Calu3 (cell line): ENCODE measurements around the gene MAGI1. TPM values are rescaled to one million over a fixed set of nuclear protein-coding genes. Genes with fewer than 3 reads are reported as not detected.

Source experiments
- BruUV-seq: library from RNA; stranded (reverse); fragments of 400-500 nt; replicated peaks from 2 replicates; lab custom pipeline; 2021; lab: Mats Ljungman, UMichigan
- CTCF ChIA-PET: fragments of 300-600 bp; sonication (Branson Sonifier 250); formaldehyde crosslinking; loops from one replicate; lab custom pipeline; 2022; ENCODE audit warnings: antibody characterized with exemption; lab: Charles Lee
- DNase-seq: peaks from one replicate; pipeline ENCODE4 v3.0.0; 2022
- H3K27ac Mint-ChIP-seq: one replicate; pipeline ENCODE4 v1.8.0; 2022; ENCODE audit warnings: mixed read lengths; ENCODE audit not compliant: unreplicated experiment
- H3K27me3 Mint-ChIP-seq: one replicate; pipeline ENCODE4 v1.8.0; 2022; ENCODE audit warnings: mixed read lengths; ENCODE audit not compliant: unreplicated experiment
- H3K36me3 Mint-ChIP-seq: one replicate; pipeline ENCODE4 v1.8.0; 2022; ENCODE audit warnings: mild to moderate bottlenecking, moderate library complexity, mixed read lengths; ENCODE audit not compliant: insufficient read depth, unreplicated experiment
- H3K4me1 Mint-ChIP-seq: one replicate; pipeline ENCODE4 v1.8.0; 2022; ENCODE audit warnings: mild to moderate bottlenecking, low read depth, mixed read lengths; ENCODE audit not compliant: unreplicated experiment
- H3K4me3 Mint-ChIP-seq: one replicate; pipeline ENCODE4 v1.8.0; 2022; ENCODE audit warnings: mild to moderate bottlenecking, low read depth, moderate library complexity, mixed read lengths; ENCODE audit not compliant: unreplicated experiment
- H3K9me3 Mint-ChIP-seq: one replicate; pipeline ENCODE4 v1.8.0; 2022; ENCODE audit warnings: low read depth, mixed read lengths; ENCODE audit not compliant: unreplicated experiment
- intact Hi-C: fragments of 100-400 bp; cut with micrococcal nuclease; formaldehyde crosslinking; loops from one replicate; pipeline ENCODE4 v1.10.0; 2022; ENCODE audit not compliant: unreplicated experiment
- total RNA-seq: library from RNA; stranded (reverse); gene quantifications from 2 replicates; pipeline ENCODE4 v1.2.3, GENCODE V29; 2022
- TF ChIP-seq, protein P1 (sequence below): fragments of 200-600 bp; IDR thresholded peaks from one replicate; pipeline ENCODE4 v1.8.0; 2022; ENCODE audit warnings: antibody characterized with exemption; ENCODE audit not compliant: unreplicated experiment

Gene MAGI1
- total RNA-seq, 1 experiment from 2014 or later: 76.4 TPM

DNA sequence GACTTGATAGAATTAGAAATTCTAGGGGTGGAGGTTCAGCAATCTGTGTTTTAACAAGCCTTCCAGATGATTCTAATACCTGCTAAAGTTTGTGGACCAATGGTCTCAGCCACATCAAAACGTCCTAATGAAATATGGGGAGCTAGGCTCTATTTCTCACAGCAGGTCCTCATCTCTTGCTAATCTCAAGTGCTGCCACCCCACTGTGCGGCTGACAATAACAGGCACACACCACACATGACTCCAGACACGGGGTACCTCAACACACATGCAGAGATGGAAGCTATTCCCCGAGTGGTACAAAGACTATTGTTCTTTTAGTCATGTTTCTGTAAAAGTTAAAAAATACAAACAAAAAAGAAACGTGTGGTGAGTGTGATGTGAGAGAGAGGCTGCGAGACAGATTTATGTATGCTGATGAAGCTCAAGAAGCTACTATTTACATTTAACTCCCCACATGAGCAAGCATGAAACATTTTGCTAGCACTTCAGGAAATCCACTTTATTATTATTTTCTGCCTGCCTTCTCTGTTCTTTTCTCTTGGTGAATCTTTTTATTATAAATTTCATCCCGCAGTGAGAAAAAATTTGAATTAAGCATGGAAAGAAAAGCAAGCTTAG, 405.6 kb downstream of the MAGI1 start:
- CTCF ChIA-PET: no interaction called here
- Mint-ChIP-seq H3K4me1 (no peaks in the 10 kb centered on the region), H3K9me3 (no peaks in the 10 kb centered on the region), H3K27ac (no peak overlapping the region), H3K27me3 (no peaks in the 10 kb centered on the region), H3K4me3 (no peak overlapping the region), H3K36me3 (no peaks in the 10 kb centered on the region)
- BruUV-seq: no TSS peak
- intact Hi-C loops: no loop called here
- no peak for DNase-seq
- TF ChIP-seq, protein P1, sequence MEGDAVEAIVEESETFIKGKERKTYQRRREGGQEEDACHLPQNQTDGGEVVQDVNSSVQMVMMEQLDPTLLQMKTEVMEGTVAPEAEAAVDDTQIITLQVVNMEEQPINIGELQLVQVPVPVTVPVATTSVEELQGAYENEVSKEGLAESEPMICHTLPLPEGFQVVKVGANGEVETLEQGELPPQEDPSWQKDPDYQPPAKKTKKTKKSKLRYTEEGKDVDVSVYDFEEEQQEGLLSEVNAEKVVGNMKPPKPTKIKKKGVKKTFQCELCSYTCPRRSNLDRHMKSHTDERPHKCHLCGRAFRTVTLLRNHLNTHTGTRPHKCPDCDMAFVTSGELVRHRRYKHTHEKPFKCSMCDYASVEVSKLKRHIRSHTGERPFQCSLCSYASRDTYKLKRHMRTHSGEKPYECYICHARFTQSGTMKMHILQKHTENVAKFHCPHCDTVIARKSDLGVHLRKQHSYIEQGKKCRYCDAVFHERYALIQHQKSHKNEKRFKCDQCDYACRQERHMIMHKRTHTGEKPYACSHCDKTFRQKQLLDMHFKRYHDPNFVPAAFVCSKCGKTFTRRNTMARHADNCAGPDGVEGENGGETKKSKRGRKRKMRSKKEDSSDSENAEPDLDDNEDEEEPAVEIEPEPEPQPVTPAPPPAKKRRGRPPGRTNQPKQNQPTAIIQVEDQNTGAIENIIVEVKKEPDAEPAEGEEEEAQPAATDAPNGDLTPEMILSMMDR: no peak

DNA sequence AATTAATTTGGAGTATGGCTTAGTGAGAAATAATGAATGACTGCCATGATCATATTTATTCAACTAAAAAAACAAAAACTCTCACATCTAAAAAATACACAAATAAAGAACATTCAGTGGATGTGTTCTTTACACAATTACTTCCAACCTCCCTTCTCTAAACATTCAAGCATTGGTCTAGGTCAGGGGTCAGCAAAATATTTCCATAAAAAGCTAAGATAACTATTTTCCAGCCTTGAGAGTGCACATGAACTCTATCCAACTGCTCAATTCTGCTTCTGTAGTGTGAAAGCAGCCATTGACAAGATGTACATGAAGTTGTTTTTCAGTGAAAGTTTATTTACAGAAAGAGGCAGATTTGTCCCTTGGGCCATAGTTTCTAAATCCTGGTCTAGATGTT, 406.3 kb downstream of the MAGI1 start:
- DNase-seq: no peak
- BruUV-seq: no TSS peak
- Mint-ChIP-seq H3K36me3 (no peaks in the 10 kb centered on the region), H3K4me3 (no peak overlapping the region), H3K27me3 (no peaks in the 10 kb centered on the region), H3K9me3 (no peaks in the 10 kb centered on the region), H3K4me1 (no peaks in the 10 kb centered on the region), H3K27ac (no peak overlapping the region)
- TF ChIP-seq, protein P1: no peak
- CTCF ChIA-PET: no interaction called here
- intact Hi-C loops: no loop called here

DNA sequence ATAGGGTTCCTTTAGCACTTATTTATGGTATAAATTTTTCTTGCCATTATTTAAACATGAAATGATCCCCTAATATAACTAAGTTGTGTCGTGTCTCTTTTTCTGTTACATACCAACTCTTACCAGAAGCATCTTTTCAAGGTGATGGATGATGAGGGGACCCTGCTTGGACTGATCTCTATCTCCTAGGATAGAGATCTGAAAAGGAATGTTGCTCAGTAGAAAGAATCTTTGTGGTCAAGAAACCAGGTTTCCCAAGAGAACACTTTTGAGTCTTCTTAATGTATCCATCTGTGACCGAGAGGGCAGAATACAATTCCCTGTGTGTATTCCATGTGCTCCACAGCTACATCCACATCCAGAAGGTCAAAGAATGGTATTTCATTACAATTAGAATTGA, 409.7 kb downstream of the MAGI1 start:
- CTCF ChIA-PET: interaction anchor here (0.7 kb wide), 1 partner anchor 32 kb away, joined by 4 read pairs; no protein-coding TSS in a partner anchor
- no peak for DNase-seq
- Mint-ChIP-seq H3K27ac (no peak overlapping the region), H3K27me3 (no peaks in the 10 kb centered on the region), H3K9me3 (no peaks in the 10 kb centered on the region), H3K4me1 (no peaks in the 10 kb centered on the region), H3K4me3 (no peak overlapping the region), H3K36me3 (no peaks in the 10 kb centered on the region)
- intact Hi-C loops: no loop called here
- no TSS peak for BruUV-seq
- TF ChIP-seq, protein P1: no peak

DNA sequence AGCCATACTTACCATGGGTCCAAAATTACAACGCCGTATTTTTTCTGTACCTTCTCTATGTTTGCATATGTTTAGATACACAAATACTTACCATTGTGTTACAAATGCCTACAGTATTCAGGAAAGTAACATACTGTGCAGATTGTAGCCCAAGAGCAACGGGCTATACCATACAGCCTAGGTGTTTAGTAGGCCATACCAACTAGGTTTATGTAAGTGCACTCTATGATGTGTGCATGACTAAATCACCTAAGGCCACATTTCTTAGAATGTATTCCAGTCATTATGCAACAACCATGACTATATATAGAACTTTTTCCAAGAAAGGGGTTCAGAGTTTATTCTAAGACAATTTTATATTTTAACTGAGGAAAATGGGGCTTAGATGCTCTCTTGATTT, 411.7 kb downstream of the MAGI1 start:
- intact Hi-C loops: no loop called here

More for the DNA sequence above, 411.7 kb downstream of the MAGI1 start:
- Mint-ChIP-seq H3K4me1 (no peaks in the 10 kb centered on the region), H3K36me3 (no peaks in the 10 kb centered on the region), H3K27me3 (no peaks in the 10 kb centered on the region), H3K27ac (no peak overlapping the region), H3K9me3 (no peaks in the 10 kb centered on the region), H3K4me3 (no peak overlapping the region)
- CTCF ChIA-PET: no interaction called here
- no peak for DNase-seq
- TF ChIP-seq, protein P1: no peak
- BruUV-seq: no TSS peak
